HCT116 (cell line): ENCODE measurements around the gene SYP. TPM values are rescaled to one million over a fixed set of nuclear protein-coding genes. Genes with fewer than 3 reads are reported as not detected.

ENCODE experiments used
- ATAC-seq: fragments of 200-7000 bp; cut with Tn5 transposase; 2 replicates; pipeline ENCODE4 v1.9.1; 2020; ENCODE audit warnings: mild to moderate bottlenecking, moderate library complexity
- BruUV-seq: library from RNA; stranded (reverse); fragments of 400-500 nt; replicated peaks from 2 replicates; lab custom pipeline; 2021; lab: Mats Ljungman, UMichigan
- CTCF ChIA-PET: fragments of 300-600 bp; sonication (Branson Sonifier 250); formaldehyde crosslinking; loops from one replicate; lab custom pipeline; 2021; ENCODE audit warnings: antibody characterized with exemption; lab: Charles Lee
- POLR2A ChIA-PET: fragments of 300-600, 350-600 bp; sonication (Branson Sonifier 250); formaldehyde crosslinking; loops from one replicate; lab custom pipeline; 2021; ENCODE audit warnings: antibody characterized with exemption; lab: Charles Lee
- RAD21 ChIA-PET, 2 experiments: fragments of 300-600 bp; sonication (Branson Sonifier 250); formaldehyde crosslinking; loops; one replicate each; lab custom pipeline; 2023; ENCODE audit warnings: low total read pairs in 2 of 2; ENCODE audit not compliant: uncharacterized antibody in 2 of 2, unreplicated experiment in 2 of 2, low non-redundant PET in 1 of 2; lab: Charles Lee
- DNase-seq: peaks from one replicate; pipeline ENCODE4 v3.0.0-alpha.2; 2010; ENCODE audit warnings: low read depth, low spot score
- H2AFZ ChIP-seq: fragments of 200-600 bp; shearing (Covaris generic), sonication (generic); 2 replicates; pipeline ENCODE4 v1.6.1; 2017; ENCODE audit warnings: low read depth, mixed run types, mixed read lengths, antibody characterized with exemption, low read length; ENCODE audit not compliant: poor library complexity, severe bottlenecking
- H3K27ac ChIP-seq: 2 replicates; pipeline ENCODE4 v1.5.1; 2012; ENCODE audit warnings: low read depth, low read length
- H3K27me3 ChIP-seq: fragments of 200-600 bp; sonication (generic); 2 replicates; pipeline ENCODE4 v1.6.1; 2016; ENCODE audit warnings: mixed run types, low read length, mixed read lengths; ENCODE audit not compliant: insufficient read depth
- H3K36me3 ChIP-seq, 2 experiments: fragments of 200-500 bp in 1 of 2; fragments of 200-600 bp in 1 of 2; sonication (Bioruptor generic) in 1 of 2; sonication (generic) in 1 of 2; 2 replicates each; pipeline versions ENCODE4 v1.5.1 to v1.6.1; 2014 to 2016; ENCODE audit warnings: low read length in 2 of 2, inconsistent platforms in 1 of 2, mixed read lengths in 1 of 2, mixed run types in 1 of 2; ENCODE audit not compliant: insufficient read depth in 2 of 2, control insufficient read depth in 1 of 2
- H3K4me1 ChIP-seq, 2 experiments: fragments of 200-600 bp in 1 of 2; sonication (generic) in 1 of 2; 2 replicates each; pipeline versions ENCODE4 v1.5.1 to v1.6.1; 2012 to 2017; ENCODE audit warnings: low read length in 2 of 2, inconsistent platforms in 1 of 2, mild to moderate bottlenecking in 1 of 2, mixed read lengths in 1 of 2, mixed run types in 1 of 2, moderate library complexity in 1 of 2; ENCODE audit not compliant: insufficient read depth in 2 of 2, control insufficient read depth in 1 of 2
- H3K4me2 ChIP-seq: fragments of 200-600 bp; sonication (generic); 2 replicates; pipeline ENCODE4 v1.6.1; 2017; ENCODE audit warnings: mixed run types, low read length, mixed read lengths
- H3K4me3 ChIP-seq, 2 experiments: fragments of 200-600 bp in 1 of 2; sonication (generic) in 1 of 2; replicated peaks in 1 of 2; 2 replicates each; pipeline ENCODE4 v1.5.1; 2011 to 2016; ENCODE audit warnings: low read length in 2 of 2, control low read depth in 1 of 2, low read depth in 1 of 2, mild to moderate bottlenecking in 1 of 2, mixed read lengths in 1 of 2, mixed run types in 1 of 2
- H3K79me2 ChIP-seq: fragments of 200-600 bp; sonication (generic); 2 replicates; pipeline ENCODE4 v1.6.1; 2017; ENCODE audit warnings: mild to moderate bottlenecking, mixed run types, low read length, moderate library complexity, mixed read lengths; ENCODE audit not compliant: insufficient read depth
- H3K9ac ChIP-seq: fragments of 200-600 bp; sonication (generic); 2 replicates; pipeline ENCODE4 v1.6.1; 2016; ENCODE audit warnings: low read length, mixed read lengths
- H3K9me2 ChIP-seq: fragments of 200-600 bp; sonication (generic), shearing (Covaris generic); 2 replicates; pipeline ENCODE4 v1.6.1; 2017; ENCODE audit warnings: mixed run types, mild to moderate bottlenecking, moderate library complexity; ENCODE audit not compliant: insufficient read depth
- H3K9me3 ChIP-seq, 2 experiments: fragments of 200-500 bp in 1 of 2; fragments of 200-600 bp in 1 of 2; sonication (Bioruptor generic) in 1 of 2; sonication (generic) in 1 of 2; 2 replicates each; pipeline ENCODE4 v1.6.1; 2014 to 2017; ENCODE audit warnings: low read length in 2 of 2, mixed read lengths in 2 of 2, inconsistent platforms in 1 of 2, low read depth in 1 of 2, mild to moderate bottlenecking in 1 of 2, mixed run types in 1 of 2, moderate library complexity in 1 of 2; ENCODE audit not compliant: control insufficient read depth in 1 of 2, insufficient read depth in 1 of 2
- H4K20me1 ChIP-seq: fragments of 200-600 bp; sonication (generic), shearing (Covaris generic); 2 replicates; pipeline ENCODE4 v1.6.1; 2017; ENCODE audit warnings: mixed run types, mild to moderate bottlenecking, moderate library complexity; ENCODE audit not compliant: insufficient read depth
- ATF3 ChIP-seq: IDR thresholded peaks from 2 replicates; pipeline ENCODE4 v1.6.1; 2012
- CBX3 ChIP-seq: IDR thresholded peaks from 2 replicates; pipeline ENCODE4 v1.6.1; 2012; ENCODE audit warnings: low read depth
- CEBPB ChIP-seq: IDR thresholded peaks from 2 replicates; pipeline ENCODE4 v1.6.1; 2012; ENCODE audit warnings: low read depth
- CTCF ChIP-seq, 3 experiments: fragments of 200-600 bp in 1 of 3; sonication (generic) in 1 of 3; IDR thresholded peaks in 2 of 3; conservative IDR thresholded peaks in 1 of 3; 2 replicates each; pipeline ENCODE4 v1.5.1; 2012 to 2017; ENCODE audit warnings: low read depth in 2 of 3, low read length in 2 of 3, antibody characterized with exemption in 1 of 3, borderline replicate concordance in 1 of 3, control low read depth in 1 of 3, mild to moderate bottlenecking in 1 of 3, mixed read lengths in 1 of 3, mixed run types in 1 of 3, moderate library complexity in 1 of 3; ENCODE audit not compliant: insufficient read depth in 1 of 3
- JUND ChIP-seq: IDR thresholded peaks from 2 replicates; pipeline ENCODE4 v1.6.1; 2012
- MAX ChIP-seq: IDR thresholded peaks from 2 replicates; pipeline ENCODE4 v1.6.1; 2012
- POLR2A ChIP-seq: IDR thresholded peaks from 2 replicates; pipeline ENCODE4 v1.7.0; 2011; ENCODE audit warnings: borderline replicate concordance; ENCODE audit not compliant: insufficient read depth, insufficient read length; ENCODE audit errors: extremely low read depth
- POLR2AphosphoS5 ChIP-seq: IDR thresholded peaks from 2 replicates; pipeline ENCODE4 v1.6.1; 2011; ENCODE audit warnings: mild to moderate bottlenecking, low read depth, low read length, moderate library complexity
- SIN3A ChIP-seq: IDR thresholded peaks from 2 replicates; pipeline ENCODE4 v1.6.1; 2012; ENCODE audit warnings: low read depth
- SP1 ChIP-seq: IDR thresholded peaks from 2 replicates; pipeline ENCODE4 v1.6.1; 2012; ENCODE audit warnings: low read depth
- SRF ChIP-seq: IDR thresholded peaks from 2 replicates; pipeline ENCODE4 v1.6.1; 2012; ENCODE audit warnings: low read depth
- TCF7L2 ChIP-seq: IDR thresholded peaks from 2 replicates; pipeline ENCODE4 v1.7.0; 2011; ENCODE audit warnings: borderline replicate concordance, inconsistent platforms; ENCODE audit not compliant: insufficient read depth, insufficient read length; ENCODE audit errors: extremely low read depth
- YY1 ChIP-seq: IDR thresholded peaks from 2 replicates; pipeline ENCODE4 v1.6.1; 2011; ENCODE audit warnings: low read length, low read depth, moderate library complexity, mild to moderate bottlenecking; ENCODE audit not compliant: insufficient replicate concordance; ENCODE audit errors: extremely low read depth
- ZNF274 ChIP-seq: fragments of 200-500 bp; sonication (Bioruptor generic); IDR thresholded peaks from 2 replicates; pipeline ENCODE4 v1.6.1; 2014; ENCODE audit warnings: mild to moderate bottlenecking, low read depth, low read length, inconsistent platforms
- intact Hi-C: fragments of 100-400 bp; cut with micrococcal nuclease; formaldehyde crosslinking; loops from 2 replicates; pipeline ENCODE4 v1.10.0; 2022
- total RNA-seq: library from RNA; stranded (reverse); gene quantifications from one replicate; pipeline ENCODE4 v1.2.1, GENCODE V29; 2021; ENCODE audit not compliant: unreplicated experiment
- TF ChIP-seq, protein P1 (sequence below): IDR thresholded peaks from 2 replicates; pipeline ENCODE4 v1.6.1; 2011; ENCODE audit warnings: mild to moderate bottlenecking, low read length, moderate library complexity; ENCODE audit not compliant: insufficient replicate concordance; ENCODE audit errors: extremely low read depth

The SYP gene
- total RNA-seq, 1 experiment from 2014 or later = 1.2 TPM

DNA sequence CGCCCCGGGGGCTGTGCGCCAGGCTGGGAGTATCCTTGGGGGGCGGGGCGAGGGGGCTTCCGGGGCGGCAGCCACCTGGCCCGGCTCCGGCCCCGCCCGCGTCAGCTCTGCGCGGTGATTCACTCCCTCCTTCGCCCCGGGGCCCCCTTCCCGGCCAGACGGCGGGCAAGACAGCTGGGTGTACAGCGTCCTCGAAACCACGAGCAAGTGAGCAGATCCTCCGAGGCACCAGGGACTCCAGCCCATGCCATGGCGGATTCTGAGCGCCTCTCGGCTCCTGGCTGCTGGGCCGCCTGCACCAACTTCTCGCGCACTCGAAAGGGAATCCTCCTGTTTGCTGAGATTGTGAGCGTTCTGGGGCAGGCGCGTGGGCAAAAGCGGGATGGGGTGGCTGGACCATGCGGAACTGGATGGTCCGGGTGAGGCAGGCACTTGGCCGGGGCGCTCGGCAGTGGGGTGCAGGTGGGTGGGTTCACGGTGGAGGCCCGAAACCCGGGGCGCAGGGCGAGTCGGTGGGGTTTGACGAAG, 28.2 kb downstream of the SYP start, which contains the start of gene PLP2 (continued):
- TF ChIP-seq SRF (no peak), CTCF (IDR thresholded peaks at IDR 0.05 in 2 of 3, conservative IDR thresholded peaks at IDR 0.05 in 1 of 3; ENCODE audit: borderline replicate concordance in 1 of 3, insufficient read depth in 1 of 3, low read depth in 2 of 3, low read length in 2 of 3) (no peak), MAX (no peak), ATF3 (no peak), POLR2AphosphoS5 (peak; percentile 55; the same call in 1 of the 2 replicates), SIN3A (no peak), JUND (no peak), SP1 (no peak), ZNF274 (no peak), POLR2A (peak; percentile 40), YY1 (no peak), CBX3 (no peak)
- TF ChIP-seq, all 23 proteins: peak for 3

GRCh38 chrX:49167740-49168108, 32.3 kb downstream of the SYP start:
- ChIA-PET POLR2A (interaction anchor here (1.1 to 3.0 kb wide), 4 partner anchors 12 to 23 kb away, joined by 3 to 21 read pairs (median 8); no protein-coding TSS in a partner anchor), CTCF (interaction anchor here (1.6 to 2.6 kb wide), 3 partner anchors 12 to 25 kb away, joined by 5 to 20 read pairs (median 6); no protein-coding TSS in a partner anchor), RAD21 (no interaction called here)
- BruUV-seq = no TSS peak
- Histone ChIP-seq H3K27me3 (no peaks in the 10 kb centered on the region), H3K4me1 (peaks cover 11 to 52% of the 10 kb centered on the region in 2 experiments), H2AFZ (no peak overlapping the region), H4K20me1 (no peaks in the 10 kb centered on the region), H3K36me3 (no peaks in the 10 kb centered on the region), H3K79me2 (peaks cover 10% of the 10 kb centered on the region), H3K4me2 (peak overlapping the region; percentile 89), H3K4me3 (peak overlapping the region; percentile 47 to 60), H3K9ac (peak overlapping the region; percentile 71), H3K9me3 (no peaks in the 10 kb centered on the region), H3K9me2 (no peaks in the 10 kb centered on the region), H3K27ac (peak overlapping the region; percentile 95)
- ATAC-seq = no peak
- no peak for DNase-seq
- intact Hi-C loops = loop anchor here (5.0 to 10.0 kb wide), 2 partner anchors 45 to 123 kb away; partner anchors contain the start of genes GPKOW and TFE3
- TF ChIP-seq CEBPB = no peak
- TF ChIP-seq SRF = no peak
- no peak for TF ChIP-seq TCF7L2
- TF ChIP-seq ZNF274 = no peak
- TF ChIP-seq SIN3A = no peak
- TF ChIP-seq JUND = no peak
- TF ChIP-seq ATF3 = no peak
- no peak for TF ChIP-seq SP1
- no peak for TF ChIP-seq POLR2AphosphoS5
- TF ChIP-seq, protein P1, sequence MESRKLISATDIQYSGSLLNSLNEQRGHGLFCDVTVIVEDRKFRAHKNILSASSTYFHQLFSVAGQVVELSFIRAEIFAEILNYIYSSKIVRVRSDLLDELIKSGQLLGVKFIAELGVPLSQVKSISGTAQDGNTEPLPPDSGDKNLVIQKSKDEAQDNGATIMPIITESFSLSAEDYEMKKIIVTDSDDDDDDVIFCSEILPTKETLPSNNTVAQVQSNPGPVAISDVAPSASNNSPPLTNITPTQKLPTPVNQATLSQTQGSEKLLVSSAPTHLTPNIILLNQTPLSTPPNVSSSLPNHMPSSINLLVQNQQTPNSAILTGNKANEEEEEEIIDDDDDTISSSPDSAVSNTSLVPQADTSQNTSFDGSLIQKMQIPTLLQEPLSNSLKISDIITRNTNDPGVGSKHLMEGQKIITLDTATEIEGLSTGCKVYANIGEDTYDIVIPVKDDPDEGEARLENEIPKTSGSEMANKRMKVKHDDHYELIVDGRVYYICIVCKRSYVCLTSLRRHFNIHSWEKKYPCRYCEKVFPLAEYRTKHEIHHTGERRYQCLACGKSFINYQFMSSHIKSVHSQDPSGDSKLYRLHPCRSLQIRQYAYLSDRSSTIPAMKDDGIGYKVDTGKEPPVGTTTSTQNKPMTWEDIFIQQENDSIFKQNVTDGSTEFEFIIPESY = no peak
- TF ChIP-seq MAX = no peak
